ENCODE data around the gene HDAC11. TPM values are rescaled to one million over a fixed set of nuclear protein-coding genes. Genes with fewer than 3 reads are reported as not detected.

The HDAC11 gene
- polyA plus RNA-seq, 1 donor (not counting 4 experiments of a cell fraction or from before 2014, with no cell fraction given) = 12.6 TPM

DNA sequence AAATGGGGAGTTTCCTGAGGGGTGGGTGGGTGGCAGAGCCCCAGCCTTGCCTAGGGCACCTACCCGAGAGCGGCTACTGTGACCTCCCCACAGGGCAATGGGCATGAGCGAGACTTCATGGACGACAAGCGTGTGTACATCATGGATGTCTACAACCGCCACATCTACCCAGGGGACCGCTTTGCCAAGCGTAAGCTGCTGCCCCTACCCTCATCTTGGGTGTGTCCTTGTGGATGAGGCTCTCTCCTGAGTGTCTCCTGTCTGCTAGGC, 22.6 kb downstream of the HDAC11 start:
- Histone ChIP-seq H3K27me3 (ENCODE audit: control insufficient read depth, extremely low read depth, insufficient read depth, low read length) (no peaks in the 10 kb centered on the region), H3K9me3 (ENCODE audit: control insufficient read depth, low read depth, low read length) (no peaks in the 10 kb centered on the region), H3K4me3 (ENCODE audit: control insufficient read depth in 2 of 3, extremely low read depth in 1 of 3, insufficient read depth in 2 of 3, low read depth in 1 of 3, low read length in 3 of 3) (no peak overlapping the region), H2AFZ (ENCODE audit: control insufficient read depth, low read length) (no peak overlapping the region), H3K36me3 (ENCODE audit: control insufficient read depth in 2 of 2, extremely low read depth in 1 of 2, insufficient read depth in 2 of 2, low read length in 2 of 2) (no peaks in the 10 kb centered on the region), H3K9me1 (ENCODE audit: control insufficient read depth, extremely low read depth, insufficient read depth, low read length) (no peaks in the 10 kb centered on the region), H3K79me2 (ENCODE audit: control insufficient read depth, insufficient read depth, low read length) (no peaks in the 10 kb centered on the region), H3K4me2 (ENCODE audit: control insufficient read depth, extremely low read depth, insufficient read depth, low read depth, low read length) (no peak overlapping the region), H4K20me1 (ENCODE audit: control insufficient read depth, extremely low read depth, insufficient read depth, low read length) (no peaks in the 10 kb centered on the region), H3K4me1 (ENCODE audit: control insufficient read depth, extremely low read depth, insufficient read depth, low read length) (peaks cover 10% of the 10 kb centered on the region), H3K9ac (ENCODE audit: control insufficient read depth, extremely low read depth, insufficient read depth, low read length) (no peak overlapping the region), H3K27ac (ENCODE audit: control insufficient read depth, insufficient read depth, low read length) (no peak overlapping the region)
- no peak for TF ChIP-seq EZH2 (IDR thresholded peaks at IDR 0.05; ENCODE audit: low read length)
- TF ChIP-seq, protein P1, sequence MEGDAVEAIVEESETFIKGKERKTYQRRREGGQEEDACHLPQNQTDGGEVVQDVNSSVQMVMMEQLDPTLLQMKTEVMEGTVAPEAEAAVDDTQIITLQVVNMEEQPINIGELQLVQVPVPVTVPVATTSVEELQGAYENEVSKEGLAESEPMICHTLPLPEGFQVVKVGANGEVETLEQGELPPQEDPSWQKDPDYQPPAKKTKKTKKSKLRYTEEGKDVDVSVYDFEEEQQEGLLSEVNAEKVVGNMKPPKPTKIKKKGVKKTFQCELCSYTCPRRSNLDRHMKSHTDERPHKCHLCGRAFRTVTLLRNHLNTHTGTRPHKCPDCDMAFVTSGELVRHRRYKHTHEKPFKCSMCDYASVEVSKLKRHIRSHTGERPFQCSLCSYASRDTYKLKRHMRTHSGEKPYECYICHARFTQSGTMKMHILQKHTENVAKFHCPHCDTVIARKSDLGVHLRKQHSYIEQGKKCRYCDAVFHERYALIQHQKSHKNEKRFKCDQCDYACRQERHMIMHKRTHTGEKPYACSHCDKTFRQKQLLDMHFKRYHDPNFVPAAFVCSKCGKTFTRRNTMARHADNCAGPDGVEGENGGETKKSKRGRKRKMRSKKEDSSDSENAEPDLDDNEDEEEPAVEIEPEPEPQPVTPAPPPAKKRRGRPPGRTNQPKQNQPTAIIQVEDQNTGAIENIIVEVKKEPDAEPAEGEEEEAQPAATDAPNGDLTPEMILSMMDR (optimal IDR thresholded peaks at IDR 0.05 in 1 of 3, IDR thresholded peaks at IDR 0.05 in 1 of 3, conservative IDR thresholded peaks at IDR 0.05 in 1 of 3; ENCODE audit: extremely low read depth in 1 of 3, insufficient read depth in 2 of 3, low read length in 3 of 3) = no peak
- no peak for FAIRE-seq
- DNase-seq (ENCODE audit: low read depth, low spot score) = no peak
- dilution Hi-C loops (cut with MboI; ENCODE audit: extremely low pct_ligation_motif_present, low sequenced_read_pairs) = no loop called here

DNA sequence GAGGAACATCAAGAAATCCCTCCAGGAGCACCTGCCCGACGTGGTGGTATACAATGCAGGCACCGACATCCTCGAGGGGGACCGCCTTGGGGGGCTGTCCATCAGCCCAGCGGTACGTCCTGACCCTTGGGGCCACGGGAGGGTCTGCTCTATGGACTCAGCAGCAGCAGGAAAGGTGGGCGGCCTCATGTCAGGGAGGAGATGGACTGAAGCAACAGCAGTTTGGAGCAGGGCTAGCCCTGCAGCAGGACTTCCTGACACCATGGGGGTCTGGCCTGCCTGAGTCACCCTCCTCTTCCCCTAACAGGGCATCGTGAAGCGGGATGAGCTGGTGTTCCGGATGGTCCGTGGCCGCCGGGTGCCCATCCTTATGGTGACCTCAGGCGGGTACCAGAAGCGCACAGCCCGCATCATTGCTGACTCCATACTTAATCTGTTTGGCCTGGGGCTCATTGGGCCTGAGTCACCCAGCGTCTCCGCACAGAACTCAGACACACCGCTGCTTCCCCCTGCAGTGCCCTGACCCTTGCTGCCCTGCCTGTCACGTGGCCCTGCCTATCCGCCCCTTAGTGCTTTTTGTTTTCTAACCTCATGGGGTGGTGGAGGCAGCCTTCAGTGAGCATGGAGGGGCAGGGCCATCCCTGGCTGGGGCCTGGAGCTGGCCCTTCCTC, 24.2 kb downstream of the HDAC11 start:
- H3K4me1 ChIP-seq (ENCODE audit: control insufficient read depth, extremely low read depth, insufficient read depth, low read length) = peaks cover 19% of the 10 kb centered on the region
- no peaks in the 10 kb centered on the region for H3K9me3 ChIP-seq (ENCODE audit: control insufficient read depth, low read depth, low read length)
- H2AFZ ChIP-seq (ENCODE audit: control insufficient read depth, low read length) = no peak overlapping the region
- H3K4me2 ChIP-seq (ENCODE audit: control insufficient read depth, extremely low read depth, insufficient read depth, low read depth, low read length) = no peak overlapping the region
- DNase-seq (ENCODE audit: low read depth, low spot score) (no peak), FAIRE-seq (no peak)
- H3K27me3 ChIP-seq (ENCODE audit: control insufficient read depth, extremely low read depth, insufficient read depth, low read length) = no peaks in the 10 kb centered on the region
- H3K79me2 ChIP-seq (ENCODE audit: control insufficient read depth, insufficient read depth, low read length) = no peaks in the 10 kb centered on the region
- H3K4me3 ChIP-seq (ENCODE audit: control insufficient read depth in 2 of 3, extremely low read depth in 1 of 3, insufficient read depth in 2 of 3, low read depth in 1 of 3, low read length in 3 of 3) = no peak overlapping the region
- no peak overlapping the region for H3K9ac ChIP-seq (ENCODE audit: control insufficient read depth, extremely low read depth, insufficient read depth, low read length)
- no peaks in the 10 kb centered on the region for H3K36me3 ChIP-seq (ENCODE audit: control insufficient read depth in 2 of 2, extremely low read depth in 1 of 2, insufficient read depth in 2 of 2, low read length in 2 of 2)
- dilution Hi-C loops (cut with MboI; ENCODE audit: extremely low pct_ligation_motif_present, low sequenced_read_pairs) = no loop called here
- H3K9me1 ChIP-seq (ENCODE audit: control insufficient read depth, extremely low read depth, insufficient read depth, low read length) = no peaks in the 10 kb centered on the region
- TF ChIP-seq, protein P1 (optimal IDR thresholded peaks at IDR 0.05 in 1 of 3, IDR thresholded peaks at IDR 0.05 in 1 of 3, conservative IDR thresholded peaks at IDR 0.05 in 1 of 3; ENCODE audit: extremely low read depth in 1 of 3, insufficient read depth in 2 of 3, low read length in 3 of 3) = no peak
- TF ChIP-seq EZH2 (IDR thresholded peaks at IDR 0.05; ENCODE audit: low read length) = no peak
- H3K27ac ChIP-seq (ENCODE audit: control insufficient read depth, insufficient read depth, low read length) = no peak overlapping the region
- no peaks in the 10 kb centered on the region for H4K20me1 ChIP-seq (ENCODE audit: control insufficient read depth, extremely low read depth, insufficient read depth, low read length)
